GM12873 (cell line): Measurements from ENCODE around the gene CAMTA1.

Source experiments
- CTCF ChIP-seq: IDR thresholded peaks from 2 replicates; pipeline ENCODE4 v1.5.1; 2012; ENCODE audit warnings: low read depth, mild to moderate bottlenecking, moderate library complexity, low read length, control low read depth; ENCODE audit not compliant: insufficient read depth; ENCODE audit errors: missing control alignments

Gene CAMTA1

GRCh38 chr1:7467476-7468175 is 682.4 kb downstream of the CAMTA1 start:
- TF ChIP-seq CTCF: no peak

DNA sequence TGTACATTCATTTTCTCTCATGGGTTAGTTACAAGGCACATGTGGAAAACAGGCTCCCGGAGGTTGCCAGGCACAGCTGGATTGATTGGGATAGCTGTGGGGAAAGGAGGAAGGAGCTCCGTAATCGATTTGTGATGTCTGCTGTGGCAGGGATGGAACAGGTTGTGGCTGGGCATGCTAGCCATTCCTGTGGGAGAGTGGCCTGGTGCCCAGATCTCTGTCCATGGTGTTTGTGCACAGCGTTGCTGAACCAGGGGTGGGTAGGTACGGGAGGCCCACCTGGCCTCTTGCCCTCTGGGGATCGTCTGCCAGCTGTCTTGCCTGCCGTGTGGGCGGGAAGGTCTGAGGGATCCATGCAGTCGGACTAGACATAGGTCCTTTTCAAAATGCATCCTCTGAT is 683.0 kb downstream of the CAMTA1 start:
- TF ChIP-seq CTCF: no peak

DNA sequence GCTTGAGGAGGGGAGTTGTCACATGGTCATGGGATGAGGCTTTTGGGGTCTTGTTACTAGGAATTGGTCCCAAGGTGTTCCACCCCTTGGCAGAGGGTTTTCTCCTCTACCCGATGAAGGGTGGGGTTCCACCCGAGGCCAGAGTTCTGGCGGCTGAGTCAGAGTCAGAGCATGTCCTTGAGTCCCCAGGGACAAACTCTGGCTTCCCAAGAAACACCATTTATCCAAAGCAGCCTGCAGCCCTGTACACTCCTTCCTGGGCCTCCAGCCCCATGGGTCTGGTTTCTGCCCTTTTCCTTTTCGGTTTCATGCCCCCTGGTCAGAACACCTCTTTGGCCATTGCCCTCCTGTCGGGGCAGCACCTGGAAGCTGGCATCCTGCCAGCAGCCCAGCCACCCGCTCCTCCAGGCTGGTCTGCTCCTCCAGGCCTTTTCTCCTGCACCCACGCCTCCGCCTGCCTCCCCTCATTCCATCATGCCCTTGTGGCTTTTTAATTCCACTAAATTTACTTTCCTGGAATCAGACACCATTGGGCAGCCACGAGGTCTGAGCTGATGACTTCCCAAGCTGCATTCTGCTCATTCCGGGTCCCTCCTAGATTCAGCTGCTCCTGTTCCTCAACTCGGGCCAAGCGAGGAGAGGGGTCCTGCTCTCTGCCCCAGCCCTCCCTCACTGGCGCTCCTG is 684.1 kb downstream of the CAMTA1 start:
- TF ChIP-seq CTCF: no peak

DNA sequence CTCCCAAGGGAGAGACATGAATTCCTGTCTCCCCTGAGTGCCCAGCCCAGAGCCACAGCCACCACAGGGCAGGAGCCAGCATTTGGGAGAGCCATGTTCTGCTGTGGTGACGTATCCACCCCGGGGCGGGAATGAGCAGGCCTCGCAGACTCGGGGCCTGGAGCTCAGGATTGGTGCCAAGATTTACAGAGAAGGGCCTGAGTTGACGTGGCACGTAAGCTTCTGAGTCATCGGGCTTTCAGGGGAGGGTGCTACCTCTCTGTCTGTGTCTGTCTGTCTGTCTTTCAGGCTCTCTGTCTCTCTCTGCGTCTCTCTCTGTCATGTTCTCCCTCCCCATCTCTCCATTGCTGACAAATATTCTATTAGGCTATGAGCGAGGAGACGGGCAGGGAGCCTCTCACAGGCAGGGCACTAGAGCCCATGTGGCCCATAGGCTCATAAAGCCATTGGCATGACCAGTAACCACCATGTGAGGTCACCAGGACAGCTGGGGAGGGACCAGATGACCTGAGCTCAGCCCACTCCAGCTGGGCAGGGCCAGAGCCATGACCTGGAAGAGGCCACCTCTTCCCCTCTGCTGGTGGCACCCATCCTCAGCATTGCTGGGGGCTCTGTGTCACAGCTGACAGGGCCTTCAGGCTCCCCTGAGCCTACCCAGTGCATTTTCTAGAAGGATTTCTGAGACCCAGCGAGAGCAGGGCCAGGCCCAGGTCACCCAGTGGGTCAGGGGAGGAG is 685.8 kb downstream of the CAMTA1 start:
- no peak for TF ChIP-seq CTCF

DNA sequence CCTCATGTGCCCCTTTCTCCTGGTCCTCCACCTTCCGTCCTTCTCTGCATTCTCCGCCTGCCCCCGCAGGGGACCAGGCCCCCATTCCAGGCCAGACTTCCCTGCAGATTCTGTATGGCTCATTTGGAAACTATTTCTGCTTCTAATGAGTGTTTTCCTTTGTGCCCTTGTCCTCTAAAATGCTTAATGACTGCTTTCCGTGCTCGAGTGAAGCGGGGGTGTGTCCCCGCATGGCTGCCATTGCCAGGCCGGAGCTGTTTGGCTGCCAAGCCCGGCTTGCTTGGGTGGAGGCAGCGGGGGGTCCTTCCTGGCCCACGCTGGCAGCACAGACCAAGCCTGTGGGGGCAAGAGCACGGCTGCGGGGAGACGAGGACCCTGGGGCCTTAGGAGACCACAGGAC is 686.6 kb downstream of the CAMTA1 start:
- TF ChIP-seq CTCF: no peak

DNA sequence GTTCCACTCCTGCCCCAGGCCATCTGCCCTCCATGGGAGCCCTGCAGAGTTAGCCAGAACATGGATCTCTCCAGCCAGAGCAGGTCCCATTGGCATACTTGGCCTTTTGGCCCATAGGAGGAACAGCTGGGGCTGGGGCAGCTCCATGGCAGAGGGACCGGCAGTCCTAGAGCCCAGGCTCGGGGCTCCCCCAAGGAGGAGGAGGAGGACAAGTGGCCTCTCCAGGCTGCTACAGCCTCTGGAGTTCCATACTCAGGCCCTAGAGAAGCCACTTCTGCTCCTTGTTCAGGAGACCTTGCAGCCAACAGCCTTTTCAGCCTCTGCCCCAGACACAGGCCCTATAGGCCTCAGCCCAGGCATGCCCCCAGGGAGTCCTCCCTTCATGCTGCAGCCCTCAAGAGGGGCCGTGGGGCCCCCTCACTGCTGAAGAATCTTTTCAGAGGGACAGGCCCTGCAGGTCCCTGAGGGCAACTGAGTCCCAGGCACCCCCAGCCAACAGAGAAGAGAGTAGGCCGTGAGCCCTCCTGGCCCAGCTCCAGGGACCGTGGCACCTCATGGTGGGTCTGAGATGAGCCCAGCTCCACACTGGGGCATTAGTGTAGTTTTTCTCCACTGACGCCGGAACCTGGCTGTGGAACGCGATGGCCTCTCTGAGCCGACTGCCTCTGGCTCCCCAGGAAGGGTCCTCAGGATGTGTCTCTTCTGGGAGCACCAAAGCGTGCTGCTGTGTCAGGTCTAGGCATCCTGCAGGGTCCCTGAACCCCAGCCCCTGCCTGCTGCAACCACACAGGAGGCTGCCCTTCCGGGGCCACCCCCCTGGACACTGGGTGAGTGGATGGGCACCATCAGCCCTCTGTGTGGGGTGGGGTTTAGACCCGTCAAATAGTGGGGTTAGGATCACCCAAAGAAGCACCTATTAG is 688.2 kb downstream of the CAMTA1 start:
- no peak for TF ChIP-seq CTCF
